Neuronal stem cell (in vitro differentiated cells): Measurements from ENCODE around the gene VPS13D.

Experiments used
- DNase-seq: peaks from one replicate; pipeline ENCODE4 v3.0.0-alpha.2; 2013; ENCODE audit warnings: low spot score
- H2AFZ ChIP-seq: one replicate; pipeline ENCODE4 v1.6.1; 2013; ENCODE audit warnings: mild to moderate bottlenecking, low read length, inconsistent platforms
- H2AK5ac ChIP-seq: 2 replicates; pipeline ENCODE4 v1.6.1; 2013; ENCODE audit warnings: low read depth, mild to moderate bottlenecking, inconsistent platforms, low read length, moderate library complexity, mixed read lengths
- H2BK120ac ChIP-seq: 2 replicates; pipeline ENCODE4 v1.6.1; 2013; ENCODE audit warnings: low read depth, mild to moderate bottlenecking, inconsistent platforms, low read length, moderate library complexity, mixed read lengths
- H2BK12ac ChIP-seq: one replicate; pipeline ENCODE4 v1.6.1; 2013; ENCODE audit warnings: low read length, inconsistent platforms
- H2BK15ac ChIP-seq: 2 replicates; pipeline ENCODE4 v1.6.1; 2013; ENCODE audit warnings: mild to moderate bottlenecking, low read length, inconsistent platforms, mixed read lengths
- H2BK5ac ChIP-seq: one replicate; pipeline ENCODE4 v1.6.1; 2013; ENCODE audit warnings: inconsistent platforms, mild to moderate bottlenecking, low read length, moderate library complexity
- H3K14ac ChIP-seq: one replicate; pipeline ENCODE4 v1.6.1; 2013; ENCODE audit warnings: low read length, inconsistent platforms
- H3K18ac ChIP-seq: 2 replicates; pipeline ENCODE4 v1.6.1; 2013; ENCODE audit warnings: low read length, inconsistent platforms
- H3K23ac ChIP-seq: 2 replicates; pipeline ENCODE4 v1.6.1; 2013; ENCODE audit warnings: low read depth, mild to moderate bottlenecking, mixed read lengths, low read length, inconsistent platforms; ENCODE audit not compliant: poor library complexity
- H3K27ac ChIP-seq: replicated peaks from 3 replicates; pipeline ENCODE4 v1.5.1; 2013; ENCODE audit warnings: low read length, inconsistent platforms
- H3K27me3 ChIP-seq, 3 experiments: 2 replicates each; pipeline ENCODE4 v1.6.1; 2013; ENCODE audit warnings: low read length in 3 of 3, mild to moderate bottlenecking in 2 of 3, inconsistent platforms in 1 of 3, low read depth in 1 of 3, mixed read lengths in 1 of 3, moderate library complexity in 1 of 3; ENCODE audit not compliant: control insufficient read depth in 3 of 3, insufficient read depth in 3 of 3
- H3K36me3 ChIP-seq, 2 donors: replicated peaks in 1 of 2; 2 replicates each; pipeline ENCODE4 v1.6.1; 2013; ENCODE audit warnings: low read length in 2 of 2; ENCODE audit not compliant: control insufficient read depth in 2 of 2, insufficient read depth in 2 of 2
- H3K4ac ChIP-seq: 2 replicates; pipeline ENCODE4 v1.6.1; 2013; ENCODE audit warnings: inconsistent platforms, mild to moderate bottlenecking, low read length, moderate library complexity
- H3K4me1 ChIP-seq, 2 donors: 1 replicate in 1 of 2; 2 replicates in 1 of 2; pipeline ENCODE4 v1.6.1; 2013; ENCODE audit warnings: low read length in 2 of 2, low read depth in 1 of 2; ENCODE audit not compliant: control insufficient read depth in 2 of 2, insufficient read depth in 1 of 2
- H3K4me2 ChIP-seq: one replicate; pipeline ENCODE4 v1.6.1; 2013; ENCODE audit warnings: mild to moderate bottlenecking, low read length, inconsistent platforms; ENCODE audit not compliant: insufficient read depth, poor library complexity, severe bottlenecking
- H3K4me3 ChIP-seq, 2 donors: 2 replicates each; pipeline ENCODE4 v1.5.1; 2013; ENCODE audit warnings: low read length in 2 of 2, mild to moderate bottlenecking in 2 of 2, inconsistent platforms in 1 of 2, moderate library complexity in 1 of 2
- H3K79me1 ChIP-seq: one replicate; pipeline ENCODE4 v1.6.1; 2013; ENCODE audit warnings: low read depth, mild to moderate bottlenecking, inconsistent platforms, low read length, moderate library complexity
- H3K9ac ChIP-seq: one replicate; pipeline ENCODE4 v1.6.1; 2013; ENCODE audit warnings: mild to moderate bottlenecking, low read depth, low read length, inconsistent platforms; ENCODE audit not compliant: poor library complexity
- H3K9me3 ChIP-seq, 2 donors: replicated peaks in 1 of 2; 2 replicates each; pipeline versions ENCODE3 to v1.6.1; 2013; ENCODE audit warnings: low read length in 2 of 2, mild to moderate bottlenecking in 2 of 2, inconsistent platforms in 1 of 2, low read depth in 1 of 2, mixed read lengths in 1 of 2, moderate library complexity in 1 of 2; ENCODE audit not compliant: control insufficient read depth in 2 of 2, insufficient read depth in 1 of 2
- H4K8ac ChIP-seq: one replicate; pipeline ENCODE4 v1.6.1; 2013; ENCODE audit warnings: low read depth, mild to moderate bottlenecking, inconsistent platforms, low read length, moderate library complexity
- H4K91ac ChIP-seq: one replicate; pipeline ENCODE4 v1.6.1; 2013; ENCODE audit warnings: low read length, low read depth, mild to moderate bottlenecking, inconsistent platforms; ENCODE audit not compliant: poor library complexity
- WGBS, 2 donors: extraction: QIAGEN DNeasy Blood & Tissue Kit; methylation state at CpG; one replicate each; pipeline ENCODE4 v1.1.7; 2013; ENCODE audit warnings: missing lambda C conversion rate in 2 of 2, mixed read lengths in 1 of 2; ENCODE audit not compliant: insufficient read length in 2 of 2, insufficient replicate concordance in 1 of 2; ENCODE audit errors: extremely low coverage in 2 of 2; 5-methylcytosine and 5-hydroxymethylcytosine counted together

Gene VPS13D

DNA sequence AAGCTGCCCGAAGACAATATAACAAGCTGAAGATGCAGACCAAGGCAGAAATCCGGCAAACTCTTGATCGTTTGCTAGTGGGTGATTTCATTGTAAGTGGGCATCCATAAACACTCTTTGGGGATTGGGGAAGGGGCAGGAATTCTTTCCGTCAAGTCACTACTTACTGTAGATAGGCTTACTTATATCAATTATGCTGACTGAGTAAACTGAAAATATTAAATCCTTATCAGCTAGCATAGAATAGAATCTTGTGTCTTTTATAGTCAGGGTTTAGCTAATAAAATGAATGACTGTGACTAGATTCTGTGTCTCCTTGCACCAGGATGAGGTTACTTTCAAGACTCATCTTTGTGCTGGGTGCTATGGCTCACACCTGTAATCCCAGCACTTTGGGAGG is 41.2 kb downstream of the VPS13D start:
- no peak for DNase-seq
- Histone ChIP-seq H2BK120ac (no peak overlapping the region), H2BK12ac (no peak overlapping the region), H3K36me3 (peaks cover 7 to 80% of the 10 kb centered on the region in 2 donors), H2AFZ (no peak overlapping the region), H3K27me3 (no peaks in the 10 kb centered on the region), H2BK5ac (no peak overlapping the region), H3K14ac (no peak overlapping the region), H3K79me1 (no peaks in the 10 kb centered on the region), H3K4me2 (no peak overlapping the region), H3K23ac (no peak overlapping the region), H3K4me1 (no peaks in the 10 kb centered on the region), H3K27ac (no peak overlapping the region), H3K4ac (no peak overlapping the region), H3K18ac (no peak overlapping the region), H3K9ac (no peak overlapping the region), H3K9me3 (no peaks in the 10 kb centered on the region), H2AK5ac (no peak overlapping the region), H2BK15ac (no peak overlapping the region), H3K4me3 (no peak overlapping the region), H4K91ac (no peak overlapping the region), H4K8ac (no peak overlapping the region)
- no CpG with 5 or more reads among the region's 4 CpGs for WGBS, 2 donors

DNA sequence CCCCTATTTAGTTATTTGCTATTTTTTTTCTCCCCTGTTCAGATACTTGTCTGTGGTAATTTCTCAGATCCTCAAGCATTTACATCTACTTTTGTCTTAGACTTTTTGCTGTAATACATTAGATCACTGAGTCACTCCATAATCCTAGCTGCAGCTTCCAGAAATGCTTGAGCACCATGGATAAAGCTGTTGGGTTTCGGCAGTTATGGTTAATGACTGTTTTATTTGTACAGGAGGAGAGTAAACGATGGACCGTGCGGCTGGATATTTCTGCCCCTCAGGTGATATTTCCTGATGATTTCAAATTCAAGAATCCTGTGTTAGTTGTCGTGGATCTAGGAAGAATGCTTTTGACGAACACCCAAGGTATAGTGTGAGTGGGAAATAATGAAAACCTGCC is 42.9 kb downstream of the VPS13D start:
- no peak overlapping the region for H3K4me2 ChIP-seq
- no peaks in the 10 kb centered on the region for H3K9me3 ChIP-seq
- no peaks in the 10 kb centered on the region for H3K27me3 ChIP-seq
- no peak for DNase-seq
- no CpG with 5 or more reads among the region's 6 CpGs for WGBS, 2 donors
- H3K4me3 ChIP-seq, result no peak overlapping the region
- no peak overlapping the region for H3K27ac ChIP-seq
- no peak overlapping the region for H2AFZ ChIP-seq
- H2BK5ac ChIP-seq, result no peak overlapping the region
- no peak overlapping the region for H3K9ac ChIP-seq
- H3K4me1 ChIP-seq, result no peaks in the 10 kb centered on the region
- no peak overlapping the region for H2BK12ac ChIP-seq
- no peak overlapping the region for H2BK120ac ChIP-seq
- no peak overlapping the region for H3K23ac ChIP-seq
- H3K4ac ChIP-seq, result no peak overlapping the region
- no peak overlapping the region for H3K18ac ChIP-seq
- H2BK15ac ChIP-seq, result no peak overlapping the region
- no peak overlapping the region for H4K91ac ChIP-seq
- no peak overlapping the region for H4K8ac ChIP-seq
- H3K14ac ChIP-seq, result no peak overlapping the region
- peaks cover 15 to 83% of the 10 kb centered on the region in 2 donors for H3K36me3 ChIP-seq
- no peaks in the 10 kb centered on the region for H3K79me1 ChIP-seq
- no peak overlapping the region for H2AK5ac ChIP-seq

DNA sequence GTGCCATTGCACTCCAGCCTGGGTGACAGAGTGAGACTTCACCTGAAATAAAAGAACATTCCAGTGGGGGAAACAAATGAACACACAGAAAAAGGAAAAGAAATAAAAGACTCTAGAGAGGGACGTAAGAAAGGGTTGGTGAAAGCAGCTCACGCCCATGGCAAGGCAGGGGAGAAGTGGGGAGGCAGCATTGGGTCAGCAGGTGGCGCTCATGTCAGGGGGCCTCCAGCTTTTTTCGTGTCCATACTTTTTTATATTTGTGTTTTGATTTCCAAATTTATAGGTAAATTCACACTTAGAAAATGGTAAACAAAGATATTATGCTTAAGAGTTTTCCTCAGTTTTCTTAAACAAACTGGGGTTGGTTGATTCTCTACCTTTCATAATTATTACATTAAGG is 45.5 kb downstream of the VPS13D start:
- H4K8ac ChIP-seq, result no peak overlapping the region
- no peak overlapping the region for H3K4me3 ChIP-seq
- peaks cover 16 to 83% of the 10 kb centered on the region in 2 donors for H3K36me3 ChIP-seq
- no peak overlapping the region for H3K14ac ChIP-seq
- no peak overlapping the region for H2BK12ac ChIP-seq
- no peak overlapping the region for H3K9ac ChIP-seq
- no peaks in the 10 kb centered on the region for H3K27me3 ChIP-seq
- no peak overlapping the region for H3K27ac ChIP-seq
- H3K4ac ChIP-seq, result no peak overlapping the region
- no peaks in the 10 kb centered on the region for H3K79me1 ChIP-seq
- H3K23ac ChIP-seq, result no peak overlapping the region
- no peak overlapping the region for H2BK120ac ChIP-seq
- H3K18ac ChIP-seq, result no peak overlapping the region
- H2AK5ac ChIP-seq, result no peak overlapping the region
- H4K91ac ChIP-seq, result no peak overlapping the region
- WGBS, 2 donors, result no CpG with 5 or more reads among the region's 4 CpGs
- H2BK5ac ChIP-seq, result no peak overlapping the region
- no peak overlapping the region for H2AFZ ChIP-seq
- no peaks in the 10 kb centered on the region for H3K4me1 ChIP-seq
- no peak overlapping the region for H2BK15ac ChIP-seq
- H3K4me2 ChIP-seq, result no peak overlapping the region
- no peaks in the 10 kb centered on the region for H3K9me3 ChIP-seq
- peak; percentile 5 for DNase-seq

DNA sequence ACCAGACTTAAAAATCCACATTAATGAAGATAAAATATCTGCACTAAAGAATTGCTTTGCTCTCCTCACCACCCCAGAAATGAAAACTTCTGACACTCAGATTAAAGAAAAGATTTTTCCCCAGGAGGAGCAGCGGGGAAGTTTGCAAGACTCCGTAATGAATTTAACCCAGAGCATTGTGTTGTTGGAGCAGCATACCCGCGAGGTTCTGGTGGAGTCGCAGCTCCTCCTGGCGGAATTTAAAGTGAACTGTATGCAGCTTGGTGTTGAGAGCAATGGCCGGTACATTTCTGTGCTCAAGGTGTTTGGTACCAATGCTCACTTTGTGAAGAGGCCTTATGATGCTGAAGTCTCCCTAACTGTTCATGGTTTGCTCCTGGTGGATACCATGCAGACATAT is 46.4 kb downstream of the VPS13D start:
- Histone ChIP-seq H3K36me3 (peaks cover 16 to 79% of the 10 kb centered on the region in 2 donors), H3K79me1 (no peaks in the 10 kb centered on the region), H4K91ac (no peak overlapping the region), H2BK120ac (no peak overlapping the region), H3K4ac (no peak overlapping the region), H3K27ac (no peak overlapping the region), H3K9ac (no peak overlapping the region), H2BK12ac (no peak overlapping the region), H3K14ac (no peak overlapping the region), H3K4me1 (no peaks in the 10 kb centered on the region), H3K27me3 (no peaks in the 10 kb centered on the region), H4K8ac (no peak overlapping the region), H3K23ac (no peak overlapping the region), H2BK15ac (no peak overlapping the region), H2AFZ (no peak overlapping the region), H3K18ac (no peak overlapping the region), H2BK5ac (no peak overlapping the region), H2AK5ac (no peak overlapping the region), H3K4me2 (no peak overlapping the region), H3K4me3 (no peak overlapping the region), H3K9me3 (no peaks in the 10 kb centered on the region)
- peak; percentile 41 for DNase-seq
- WGBS, 2 donors, result no CpG with 5 or more reads among the region's 7 CpGs
